Cardiac fibroblast (primary cell): ENCODE results near the gene MEGF8.

Experiments used
- DNase-seq, 2 donors: peaks; one replicate each; pipeline versions ENCODE4 v3.0.0 to v3.0.0-alpha.2; 2010; ENCODE audit warnings: low read depth in 2 of 2
- H3K4me3 ChIP-seq, 2 donors: replicated peaks in 1 of 2; 1 replicate in 1 of 2; 2 replicates in 1 of 2; pipeline ENCODE4 v1.5.1; 2011; ENCODE audit warnings: low read depth in 2 of 2, low read length in 2 of 2, mild to moderate bottlenecking in 2 of 2, moderate library complexity in 1 of 2
- CTCF ChIP-seq: IDR thresholded peaks from one replicate; pipeline ENCODE4 v1.5.1; 2011; ENCODE audit warnings: low read depth, mild to moderate bottlenecking, low read length, inconsistent platforms

The MEGF8 gene

GRCh38 chr19:42426643-42427042, 101.2 kb downstream of the MEGF8 start:
- H3K4me3 ChIP-seq, result no peak overlapping the region
- TF ChIP-seq CTCF, result no peak
- no peak for DNase-seq

GRCh38 chr19:42427313-42427712, 101.9 kb downstream of the MEGF8 start, which contains the start of gene LIPE:
TSS of gene LIPE (minus strand) at chr19:42427388. CDS start at chr19:42427149, 239 bp downstream.
- DNase-seq, result peak in 1 of 2 donors; percentile 39

More at GRCh38 chr19:42427313-42427712, 101.9 kb downstream of the MEGF8 start, which contains the start of gene LIPE:
- no peak for TF ChIP-seq CTCF
- H3K4me3 ChIP-seq, result no peak within 1 kb of the TSS
